ENCODE measurements around the gene ATP8A2. TPM values are rescaled to one million over a fixed set of nuclear protein-coding genes. Genes with fewer than 3 reads are reported as not detected.

ATP8A2 gene
- total and polyA plus RNA-seq, 2 of the 8 experiments (the other 6 are each of a cell fraction or from before 2014, with no cell fraction given): 2.4 to 8.3 TPM

GRCh38 chr13:25898991-25899390 is 527.2 kb downstream of the ATP8A2 start (continued):
- TF ChIP-seq CHD7 (IDR thresholded peaks at IDR 0.05; ENCODE audit: insufficient replicate concordance, low read length): no peak
- no peak for TF ChIP-seq CBX5 (IDR thresholded peaks at IDR 0.05; ENCODE audit: low read depth, low read length)
- TF ChIP-seq KDM4A (IDR thresholded peaks at IDR 0.05; ENCODE audit: low read depth, low read length, severe bottlenecking): no peak
- TF ChIP-seq SIRT6 (IDR thresholded peaks at IDR 0.05; ENCODE audit: low read length): no peak
- TF ChIP-seq KDM5A (IDR thresholded peaks at IDR 0.05; ENCODE audit: low read length): no peak
- TF ChIP-seq SUZ12 (IDR thresholded peaks at IDR 0.05; ENCODE audit: low read length): no peak
- TF ChIP-seq POLR2AphosphoS5 (IDR thresholded peaks at IDR 0.05; ENCODE audit: low read depth, low read length): no peak
- no peak for TF ChIP-seq ASH2L (IDR thresholded peaks at IDR 0.05; ENCODE audit: low read length)
- no peak for TF ChIP-seq JUND (IDR thresholded peaks at IDR 0.05; ENCODE audit: low read length)
- TF ChIP-seq TEAD4 (IDR thresholded peaks at IDR 0.05; ENCODE audit: low read depth, low read length): no peak

All from H1 (cell line).